Right kidney (tissue), 1 donor: ENCODE measurements around the gene ADCY1.

Experiments
- DNase-seq: peaks from one replicate; pipeline ENCODE4 v3.0.0-alpha.2; 2016

ADCY1 gene

GRCh38 chr7:45625714-45626440 is 51.7 kb downstream of the ADCY1 start:
- DNase-seq: no peak

GRCh38 chr7:45626441-45627430 is 52.6 kb downstream of the ADCY1 start:
- DNase-seq: no peak

GRCh38 chr7:45627691-45628456 is 53.7 kb downstream of the ADCY1 start:
- DNase-seq: no peak

GRCh38 chr7:45631569-45631968 is 57.4 kb downstream of the ADCY1 start:
- DNase-seq: no peak

GRCh38 chr7:45636733-45637132 is 62.6 kb downstream of the ADCY1 start:
- no peak for DNase-seq

- no peak for DNase-seq
These were observed 64.7 kb downstream of the ADCY1 start for GRCh38 chr7:45638916-45639315.

GRCh38 chr7:45642044-45642443 is 67.9 kb downstream of the ADCY1 start:
- no peak for DNase-seq

- no peak for DNase-seq
These were observed 69.5 kb downstream of the ADCY1 start for GRCh38 chr7:45643630-45644029.

- DNase-seq: no peak
These were observed 70.1 kb downstream of the ADCY1 start for GRCh38 chr7:45644237-45644636.

- DNase-seq: no peak
These were observed 71.2 kb downstream of the ADCY1 start for GRCh38 chr7:45645141-45645969.

- no peak for DNase-seq
These were observed 72.1 kb downstream of the ADCY1 start for GRCh38 chr7:45646207-45646821.

- DNase-seq: no peak
These were observed 73.0 kb downstream of the ADCY1 start for GRCh38 chr7:45646996-45647825.

GRCh38 chr7:45647967-45648670 is 74.0 kb downstream of the ADCY1 start:
- no peak for DNase-seq

GRCh38 chr7:45648671-45648995 is 74.5 kb downstream of the ADCY1 start:
- DNase-seq: no peak

GRCh38 chr7:45649560-45650346 is 75.6 kb downstream of the ADCY1 start:
- no peak for DNase-seq

GRCh38 chr7:45650404-45651394 is 76.5 kb downstream of the ADCY1 start:
- DNase-seq: no peak

GRCh38 chr7:45651540-45651939 is 77.4 kb downstream of the ADCY1 start:
- no peak for DNase-seq

- DNase-seq: no peak
These were observed 78.5 kb downstream of the ADCY1 start for GRCh38 chr7:45652630-45653029.
